Stimulated activated naive CD8-positive, alpha-beta T cell treated with anti-CD3 and anti-CD28 coated beads, Interleukin-15, amount 100 ng/mL, for 72 hours (primary cell): ENCODE data around the gene TRIML2.

Source experiments
- ATAC-seq: fragments of 150-1000 bp; cut with Tn5 transposase; 2 replicates; pipeline ENCODE4 v1.10.0; 2021; ENCODE audit warnings: mild to moderate bottlenecking, moderate library complexity
- DNase-seq, 2 donors: peaks; one replicate each; pipeline ENCODE4 v3.0.0; 2021 to 2022
- H3K27ac Mint-ChIP-seq, 2 donors: one replicate each; pipeline ENCODE4 v1.8.0; 2022; ENCODE audit warnings: mild to moderate bottlenecking in 2 of 2, mixed read lengths in 2 of 2, moderate library complexity in 2 of 2
- H3K27me3 Mint-ChIP-seq: one replicate; pipeline ENCODE4 v1.8.0; 2022; ENCODE audit warnings: mixed read lengths
- H3K4me1 Mint-ChIP-seq: one replicate; pipeline ENCODE4 v1.8.0; 2022; ENCODE audit warnings: mild to moderate bottlenecking, mixed read lengths
- H3K4me3 Mint-ChIP-seq, 2 donors: one replicate each; pipeline ENCODE4 v1.8.0; 2022; ENCODE audit warnings: mild to moderate bottlenecking in 2 of 2, mixed read lengths in 2 of 2, moderate library complexity in 1 of 2
- H3K9me3 Mint-ChIP-seq, 2 donors: one replicate each; pipeline ENCODE4 v1.8.0; 2022; ENCODE audit warnings: mixed read lengths in 2 of 2

The TRIML2 gene

GRCh38 chr4:188109157-188109755, at the start of gene TRIML2:
TRIML2 (minus strand) TSS chr4:188109603; CDS start chr4:188105368, 4,235 bp downstream.
- DNase-seq = no peak
- peaks cover 8% of the 10 kb centered on the region for H3K27me3 Mint-ChIP-seq
- no peak for ATAC-seq
- H3K9me3 Mint-ChIP-seq = peaks cover 15 to 34% of the 10 kb centered on the region in 2 donors
- no peak within 1 kb of the TSS for H3K27ac Mint-ChIP-seq
- no peak within 1 kb of the TSS for H3K4me3 Mint-ChIP-seq
- H3K4me1 Mint-ChIP-seq = no peaks in the 10 kb centered on the region

- Mint-ChIP-seq H3K4me3 (no peak overlapping the region), H3K27ac (no peak overlapping the region), H3K27me3 (no peaks in the 10 kb centered on the region), H3K9me3 (peaks cover 13 to 34% of the 10 kb centered on the region in 2 donors), H3K4me1 (no peaks in the 10 kb centered on the region)
- ATAC-seq (no peak), DNase-seq (no peak)
These were observed 48.9 kb upstream of the TRIML2 start for GRCh38 chr4:188158336-188158735.

GRCh38 chr4:188154668-188155405, 45.4 kb upstream of the TRIML2 start:
- no peak for ATAC-seq
- peaks cover 9 to 28% of the 10 kb centered on the region in 2 donors for H3K9me3 Mint-ChIP-seq
- H3K27me3 Mint-ChIP-seq = no peaks in the 10 kb centered on the region
- no peak overlapping the region for H3K4me3 Mint-ChIP-seq
- no peak overlapping the region for H3K27ac Mint-ChIP-seq
- no peak for DNase-seq
- no peaks in the 10 kb centered on the region for H3K4me1 Mint-ChIP-seq

- DNase-seq (no peak), ATAC-seq (no peak)
- Mint-ChIP-seq H3K27me3 (no peaks in the 10 kb centered on the region), H3K9me3 (peaks cover 0 to 5% of the 10 kb centered on the region in 2 donors), H3K4me1 (no peaks in the 10 kb centered on the region), H3K27ac (no peak overlapping the region), H3K4me3 (no peak overlapping the region)
These were observed 38.4 kb upstream of the TRIML2 start for GRCh38 chr4:188147776-188148175.

- DNase-seq (no peak), ATAC-seq (no peak)
- no peak overlapping the region for H3K4me3 Mint-ChIP-seq
- H3K9me3 Mint-ChIP-seq = peaks cover 0 to 5% of the 10 kb centered on the region in 2 donors
- H3K4me1 Mint-ChIP-seq = no peaks in the 10 kb centered on the region
- H3K27ac Mint-ChIP-seq = no peak overlapping the region
- no peaks in the 10 kb centered on the region for H3K27me3 Mint-ChIP-seq
These were observed 37.8 kb upstream of the TRIML2 start for GRCh38 chr4:188147176-188147575.

GRCh38 chr4:188146618-188147017, 37.2 kb upstream of the TRIML2 start:
- no peak overlapping the region for H3K4me3 Mint-ChIP-seq

GRCh38 chr4:188145601-188146000, 36.2 kb upstream of the TRIML2 start:
- H3K27ac Mint-ChIP-seq = no peak overlapping the region
- H3K4me3 Mint-ChIP-seq = no peak overlapping the region
- ATAC-seq (no peak), DNase-seq (no peak)
- no peaks in the 10 kb centered on the region for H3K4me1 Mint-ChIP-seq
- no peaks in the 10 kb centered on the region for H3K27me3 Mint-ChIP-seq
- H3K9me3 Mint-ChIP-seq = peaks cover 0 to 5% of the 10 kb centered on the region in 2 donors

More at GRCh38 chr4:188146618-188147017, 37.2 kb upstream of the TRIML2 start:
- Mint-ChIP-seq H3K9me3 (peaks cover 0 to 5% of the 10 kb centered on the region in 2 donors), H3K27me3 (no peaks in the 10 kb centered on the region), H3K27ac (no peak overlapping the region), H3K4me1 (no peaks in the 10 kb centered on the region)
- ATAC-seq (no peak), DNase-seq (no peak)

- peaks cover 0 to 5% of the 10 kb centered on the region in 2 donors for H3K9me3 Mint-ChIP-seq
- H3K27me3 Mint-ChIP-seq = no peaks in the 10 kb centered on the region
These were observed 34.3 kb upstream of the TRIML2 start for GRCh38 chr4:188143731-188144130.

GRCh38 chr4:188139671-188140070, 30.3 kb upstream of the TRIML2 start:
- no peak overlapping the region for H3K4me3 Mint-ChIP-seq
- no peaks in the 10 kb centered on the region for H3K27me3 Mint-ChIP-seq
- H3K9me3 Mint-ChIP-seq = peaks cover 0 to 9% of the 10 kb centered on the region in 2 donors
- no peak for DNase-seq
- H3K27ac Mint-ChIP-seq = no peak overlapping the region
- no peaks in the 10 kb centered on the region for H3K4me1 Mint-ChIP-seq
- ATAC-seq = no peak

More at GRCh38 chr4:188143731-188144130, 34.3 kb upstream of the TRIML2 start:
- no peak for ATAC-seq
- no peak overlapping the region for H3K4me3 Mint-ChIP-seq
- DNase-seq = no peak
- H3K4me1 Mint-ChIP-seq = no peaks in the 10 kb centered on the region
- no peak overlapping the region for H3K27ac Mint-ChIP-seq

- ATAC-seq (no peak), DNase-seq (no peak)
- Mint-ChIP-seq H3K9me3 (peaks cover 1 to 7% of the 10 kb centered on the region in 2 donors), H3K4me1 (no peaks in the 10 kb centered on the region), H3K4me3 (no peak within 1 kb of the TSS), H3K27me3 (no peaks in the 10 kb centered on the region), H3K27ac (no peak within 1 kb of the TSS)
These were observed 29.7 kb upstream of the TRIML2 start, which contains the start of gene TRIML1 for GRCh38 chr4:188139141-188139540. TRIML1 (plus strand) TSS chr4:188139441; CDS start chr4:188139559, 118 bp downstream.

GRCh38 chr4:188138227-188138626, 28.8 kb upstream of the TRIML2 start:
- Mint-ChIP-seq H3K27me3 (no peaks in the 10 kb centered on the region), H3K27ac (no peak overlapping the region), H3K4me3 (no peak overlapping the region), H3K9me3 (peaks cover 4 to 7% of the 10 kb centered on the region in 2 donors), H3K4me1 (no peaks in the 10 kb centered on the region)
- DNase-seq = no peak
- ATAC-seq = no peak

GRCh38 chr4:188132232-188132631, 22.8 kb upstream of the TRIML2 start:
- H3K9me3 Mint-ChIP-seq = peaks cover 10 to 11% of the 10 kb centered on the region in 2 donors
- H3K27me3 Mint-ChIP-seq = no peaks in the 10 kb centered on the region
- no peak overlapping the region for H3K4me3 Mint-ChIP-seq
- H3K27ac Mint-ChIP-seq = no peak overlapping the region
- H3K4me1 Mint-ChIP-seq = no peaks in the 10 kb centered on the region
- ATAC-seq (no peak), DNase-seq (no peak)

GRCh38 chr4:188130355-188130754, 21.0 kb upstream of the TRIML2 start:
- DNase-seq (no peak), ATAC-seq (no peak)
- no peaks in the 10 kb centered on the region for H3K4me1 Mint-ChIP-seq
- H3K27me3 Mint-ChIP-seq = no peaks in the 10 kb centered on the region
- no peak overlapping the region for H3K4me3 Mint-ChIP-seq
- peaks cover 6 to 11% of the 10 kb centered on the region in 2 donors for H3K9me3 Mint-ChIP-seq
- no peak overlapping the region for H3K27ac Mint-ChIP-seq

GRCh38 chr4:188127214-188127874, 17.9 kb upstream of the TRIML2 start:
- Mint-ChIP-seq H3K27me3 (no peaks in the 10 kb centered on the region), H3K9me3 (peaks cover 6 to 7% of the 10 kb centered on the region in 2 donors), H3K4me1 (no peaks in the 10 kb centered on the region), H3K4me3 (no peak overlapping the region), H3K27ac (no peak overlapping the region)
- ATAC-seq (no peak), DNase-seq (no peak)

- DNase-seq = no peak
- H3K4me1 Mint-ChIP-seq = no peaks in the 10 kb centered on the region
- no peaks in the 10 kb centered on the region for H3K27me3 Mint-ChIP-seq
- peaks cover 0 to 10% of the 10 kb centered on the region in 2 donors for H3K9me3 Mint-ChIP-seq
- no peak overlapping the region for H3K27ac Mint-ChIP-seq
- no peak overlapping the region for H3K4me3 Mint-ChIP-seq
- no peak for ATAC-seq
These were observed 12.1 kb upstream of the TRIML2 start for GRCh38 chr4:188121530-188121929.
